GM23338 (cell line): ENCODE data around the gene PCYT1A. TPM values are rescaled to one million over a fixed set of nuclear protein-coding genes. Genes with fewer than 3 reads are reported as not detected.

Experiments
- ATAC-seq: fragments of 200-7000 bp; cut with Tn5 transposase; 3 replicates; pipeline ENCODE4 v1.9.1; 2020
- DNase-seq: peaks from one replicate; pipeline ENCODE4 v3.0.0-alpha.2; 2015; ENCODE audit warnings: low spot score
- H2AFZ ChIP-seq: fragments of 200-600 bp; sonication (generic); 2 replicates; pipeline ENCODE4 v1.8.0; 2016; ENCODE audit warnings: antibody characterized with exemption, mild to moderate bottlenecking, moderate library complexity
- H3F3A ChIP-seq: fragments of 200-600 bp; sonication (generic); replicated peaks from 2 replicates; pipeline ENCODE4 v1.8.0; 2017; ENCODE audit warnings: antibody characterized with exemption, mixed run types, low read depth
- H3K27ac ChIP-seq: fragments of 200-600 bp; sonication (generic); 2 replicates; pipeline ENCODE4 v1.6.1; 2016; ENCODE audit warnings: low read depth
- H3K27me3 ChIP-seq: fragments of 200-600 bp; sonication (generic); 2 replicates; pipeline ENCODE4 v1.8.0; 2016; ENCODE audit warnings: mild to moderate bottlenecking, mixed run types, moderate library complexity; ENCODE audit not compliant: insufficient read depth
- H3K36me3 ChIP-seq: fragments of 200-600 bp; sonication (generic); 2 replicates; pipeline ENCODE4 v1.8.0; 2016; ENCODE audit warnings: mild to moderate bottlenecking; ENCODE audit not compliant: insufficient read depth
- H3K4me1 ChIP-seq: fragments of 200-600 bp; sonication (generic); 2 replicates; pipeline ENCODE4 v1.8.0; 2016; ENCODE audit warnings: mild to moderate bottlenecking, moderate library complexity; ENCODE audit not compliant: insufficient read depth
- H3K4me2 ChIP-seq: fragments of 200-600 bp; sonication (generic); 2 replicates; pipeline ENCODE4 v1.7.1; 2017; ENCODE audit warnings: mixed run types
- H3K4me3 ChIP-seq: fragments of 200-600 bp; sonication (generic); 2 replicates; pipeline ENCODE4 v1.6.1; 2016; ENCODE audit warnings: mixed run types
- H3K79me2 ChIP-seq: fragments of 200-600 bp; sonication (generic); replicated peaks from 2 replicates; pipeline ENCODE4 v1.8.0; 2017; ENCODE audit warnings: mild to moderate bottlenecking; ENCODE audit not compliant: insufficient read depth
- H3K9me2 ChIP-seq: fragments of 200-600 bp; sonication (generic); 2 replicates; pipeline ENCODE4 v1.8.0; 2017; ENCODE audit not compliant: insufficient read depth
- H4K20me1 ChIP-seq: fragments of 200-600 bp; sonication (generic); replicated peaks from 2 replicates; pipeline ENCODE4 v1.8.0; 2017; ENCODE audit warnings: mild to moderate bottlenecking; ENCODE audit not compliant: insufficient read depth
- H3K27ac Mint-ChIP-seq: 2 replicates; pipeline ENCODE4 v1.8.0; 2020; ENCODE audit warnings: inconsistent platforms, mild to moderate bottlenecking, moderate library complexity, mixed read lengths
- H3K27me3 Mint-ChIP-seq: 3 replicates; pipeline ENCODE4 v1.8.0; 2022; ENCODE audit warnings: low read depth, mild to moderate bottlenecking, moderate library complexity, mixed read lengths, inconsistent platforms; ENCODE audit not compliant: insufficient read depth, poor library complexity
- H3K36me3 Mint-ChIP-seq: 3 replicates; pipeline ENCODE4 v1.8.0; 2021; ENCODE audit warnings: low read depth, mild to moderate bottlenecking, inconsistent platforms, moderate library complexity, mixed read lengths
- H3K4me1 Mint-ChIP-seq: 3 replicates; pipeline ENCODE4 v1.8.0; 2020; ENCODE audit warnings: mild to moderate bottlenecking, inconsistent platforms, mixed read lengths
- H3K4me3 Mint-ChIP-seq: 3 replicates; pipeline ENCODE4 v1.8.0; 2021; ENCODE audit warnings: moderate library complexity, mild to moderate bottlenecking, inconsistent platforms, mixed read lengths
- H3K9me3 Mint-ChIP-seq: 3 replicates; pipeline ENCODE4 v1.8.0; 2020; ENCODE audit warnings: moderate library complexity, mild to moderate bottlenecking, inconsistent platforms, mixed read lengths
- CREB1 ChIP-seq: fragments of 250-450 bp; sonication (Bioruptor Pico); IDR thresholded peaks from 2 replicates; pipeline ENCODE4 v1.5.0; 2020; ENCODE audit warnings: low read depth, mild to moderate bottlenecking, moderate library complexity
- EZH2 ChIP-seq: fragments of 200-600 bp; sonication (generic); IDR thresholded peaks from one replicate; pipeline ENCODE4 v1.8.0; 2017; ENCODE audit warnings: antibody characterized with exemption, mild to moderate bottlenecking, low read depth; ENCODE audit not compliant: unreplicated experiment
- EZH2phosphoT487 ChIP-seq: fragments of 200-600 bp; sonication (generic); IDR thresholded peaks from one replicate; pipeline ENCODE4 v1.8.1; 2018; ENCODE audit warnings: antibody characterized with exemption; ENCODE audit not compliant: unreplicated experiment
- JUNB ChIP-seq: IDR thresholded peaks from one replicate; pipeline ENCODE4 v1.6.1; 2016; ENCODE audit warnings: antibody characterized with exemption; ENCODE audit not compliant: unreplicated experiment
- NANOG ChIP-seq: IDR thresholded peaks from 2 replicates; pipeline ENCODE4 v1.6.1; 2016; ENCODE audit warnings: antibody characterized with exemption, borderline replicate concordance
- POLR2AphosphoS5 ChIP-seq: IDR thresholded peaks from 2 replicates; pipeline ENCODE4 v1.6.1; 2016; ENCODE audit warnings: antibody characterized with exemption, low read depth
- STAT1 ChIP-seq: IDR thresholded peaks from one replicate; pipeline ENCODE4 v1.6.1; 2016; ENCODE audit warnings: antibody characterized with exemption; ENCODE audit not compliant: unreplicated experiment
- ZNF114 ChIP-seq: fragments of 250-450 bp; sonication (Bioruptor Pico); IDR thresholded peaks from 2 replicates; pipeline ENCODE4 v1.5.0; 2020; ENCODE audit warnings: mild to moderate bottlenecking, moderate library complexity
- ZNF331 ChIP-seq: fragments of 250-450 bp; sonication (Bioruptor Pico); IDR thresholded peaks from 2 replicates; pipeline ENCODE4 v1.5.0; 2020; ENCODE audit warnings: low read depth, mild to moderate bottlenecking, moderate library complexity
- polyA plus RNA-seq: library from polyadenylated mRNA; unstranded; fragments of >200 nt; fragmentation: Nextera tagmentation; extraction: Ambion mirVana; gene quantifications from 2 replicates; pipeline ENCODE4 v1.2.1, GENCODE V29; 2016
- total RNA-seq: library from RNA; depleted of rRNA; stranded (reverse); fragments of >200 nt; shearing (Covaris generic); gene quantifications from 2 replicates; pipeline ENCODE4 v1.2.3, GENCODE V29; 2014
- TF ChIP-seq, protein P1 (sequence below): IDR thresholded peaks from 2 replicates; pipeline ENCODE4 v1.6.1; 2016; ENCODE audit warnings: antibody characterized with exemption
- TF ChIP-seq, protein P2 (sequence below), 2 experiments: fragments of 200-600 bp in 1 of 2; sonication (generic) in 1 of 2; conservative IDR thresholded peaks; 2 replicates each; pipeline versions ENCODE4 v1.5.1 to v1.6.1; 2016 to 2017; ENCODE audit warnings: antibody characterized with exemption in 2 of 2, low read depth in 2 of 2, mild to moderate bottlenecking in 2 of 2, moderate library complexity in 1 of 2
- TF ChIP-seq, protein P3 (sequence below): IDR thresholded peaks from one replicate; pipeline ENCODE4 v1.6.1; 2018; ENCODE audit warnings: antibody characterized with exemption; ENCODE audit not compliant: unreplicated experiment
- TF ChIP-seq, protein P4 (sequence below): fragments of 250-450 bp; sonication (Bioruptor Pico); IDR thresholded peaks from 2 replicates; pipeline ENCODE4 v1.5.0; 2020; ENCODE audit warnings: mild to moderate bottlenecking, moderate library complexity

The PCYT1A gene
- total and polyA plus RNA-seq, 2 experiments from 2014 or later: 11.6 to 35.8 TPM

DNA sequence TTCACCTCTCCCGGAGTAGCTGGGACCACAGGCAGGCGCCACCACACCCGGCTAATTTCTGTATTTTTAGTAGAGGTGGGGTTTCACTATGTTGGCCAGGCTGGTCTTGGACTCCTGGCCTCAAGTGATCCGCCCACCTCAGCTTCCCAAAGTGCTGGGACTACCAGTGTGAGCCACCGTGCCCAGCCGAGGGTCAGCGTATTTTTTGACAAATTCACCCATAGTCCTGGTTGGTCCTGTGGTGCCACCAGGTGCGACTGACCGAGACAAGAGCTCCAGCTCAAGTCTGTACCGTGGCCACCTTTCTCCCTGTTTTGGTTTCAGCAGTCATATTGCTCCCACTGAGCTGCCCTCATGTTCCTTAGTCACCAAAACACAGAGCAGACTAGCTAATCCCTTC, 62.4 kb downstream of the PCYT1A start:
- Histone ChIP-seq H3F3A (peaks cover 6% of the 10 kb centered on the region; the same call in 1 of the 2 replicates), H2AFZ (no peak overlapping the region), H3K27ac (no peak overlapping the region), H3K4me1 (no peaks in the 10 kb centered on the region), H3K79me2 (no peaks in the 10 kb centered on the region), H3K27me3 (no peaks in the 10 kb centered on the region), H3K4me2 (no peak overlapping the region), H3K36me3 (no peaks in the 10 kb centered on the region; the same call in 1 of the 2 replicates), H3K4me3 (no peak overlapping the region), H3K9me2 (no peaks in the 10 kb centered on the region), H4K20me1 (no peaks in the 10 kb centered on the region)
- H3K36me3 Mint-ChIP-seq: peaks cover 11% of the 10 kb centered on the region; the same call in 1 of the 3 replicates
- no peak overlapping the region for H3K4me3 Mint-ChIP-seq
- H3K9me3 Mint-ChIP-seq: peaks cover 4% of the 10 kb centered on the region; the same call in 2 of the 3 replicates
- H3K27me3 Mint-ChIP-seq: peaks cover 6% of the 10 kb centered on the region
- no peak for ATAC-seq
- no peak overlapping the region for H3K27ac Mint-ChIP-seq
- no peak for DNase-seq
- TF ChIP-seq NANOG (no peak), ZNF114 (CRISPR knock-in tag) (no peak), STAT1 (no peak), EZH2 (no peak), CREB1 (CRISPR knock-in tag) (no peak), EZH2phosphoT487 (no peak), POLR2AphosphoS5 (no peak), ZNF331 (CRISPR knock-in tag) (no peak), JUNB (no peak)
- TF ChIP-seq, protein P1, sequence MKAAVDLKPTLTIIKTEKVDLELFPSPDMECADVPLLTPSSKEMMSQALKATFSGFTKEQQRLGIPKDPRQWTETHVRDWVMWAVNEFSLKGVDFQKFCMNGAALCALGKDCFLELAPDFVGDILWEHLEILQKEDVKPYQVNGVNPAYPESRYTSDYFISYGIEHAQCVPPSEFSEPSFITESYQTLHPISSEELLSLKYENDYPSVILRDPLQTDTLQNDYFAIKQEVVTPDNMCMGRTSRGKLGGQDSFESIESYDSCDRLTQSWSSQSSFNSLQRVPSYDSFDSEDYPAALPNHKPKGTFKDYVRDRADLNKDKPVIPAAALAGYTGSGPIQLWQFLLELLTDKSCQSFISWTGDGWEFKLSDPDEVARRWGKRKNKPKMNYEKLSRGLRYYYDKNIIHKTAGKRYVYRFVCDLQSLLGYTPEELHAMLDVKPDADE: no peak
- TF ChIP-seq, protein P2, sequence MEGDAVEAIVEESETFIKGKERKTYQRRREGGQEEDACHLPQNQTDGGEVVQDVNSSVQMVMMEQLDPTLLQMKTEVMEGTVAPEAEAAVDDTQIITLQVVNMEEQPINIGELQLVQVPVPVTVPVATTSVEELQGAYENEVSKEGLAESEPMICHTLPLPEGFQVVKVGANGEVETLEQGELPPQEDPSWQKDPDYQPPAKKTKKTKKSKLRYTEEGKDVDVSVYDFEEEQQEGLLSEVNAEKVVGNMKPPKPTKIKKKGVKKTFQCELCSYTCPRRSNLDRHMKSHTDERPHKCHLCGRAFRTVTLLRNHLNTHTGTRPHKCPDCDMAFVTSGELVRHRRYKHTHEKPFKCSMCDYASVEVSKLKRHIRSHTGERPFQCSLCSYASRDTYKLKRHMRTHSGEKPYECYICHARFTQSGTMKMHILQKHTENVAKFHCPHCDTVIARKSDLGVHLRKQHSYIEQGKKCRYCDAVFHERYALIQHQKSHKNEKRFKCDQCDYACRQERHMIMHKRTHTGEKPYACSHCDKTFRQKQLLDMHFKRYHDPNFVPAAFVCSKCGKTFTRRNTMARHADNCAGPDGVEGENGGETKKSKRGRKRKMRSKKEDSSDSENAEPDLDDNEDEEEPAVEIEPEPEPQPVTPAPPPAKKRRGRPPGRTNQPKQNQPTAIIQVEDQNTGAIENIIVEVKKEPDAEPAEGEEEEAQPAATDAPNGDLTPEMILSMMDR (conservative IDR thresholded peaks at IDR 0.05; ENCODE audit: low read depth in 2 of 2): no peak
- TF ChIP-seq, protein P3, sequence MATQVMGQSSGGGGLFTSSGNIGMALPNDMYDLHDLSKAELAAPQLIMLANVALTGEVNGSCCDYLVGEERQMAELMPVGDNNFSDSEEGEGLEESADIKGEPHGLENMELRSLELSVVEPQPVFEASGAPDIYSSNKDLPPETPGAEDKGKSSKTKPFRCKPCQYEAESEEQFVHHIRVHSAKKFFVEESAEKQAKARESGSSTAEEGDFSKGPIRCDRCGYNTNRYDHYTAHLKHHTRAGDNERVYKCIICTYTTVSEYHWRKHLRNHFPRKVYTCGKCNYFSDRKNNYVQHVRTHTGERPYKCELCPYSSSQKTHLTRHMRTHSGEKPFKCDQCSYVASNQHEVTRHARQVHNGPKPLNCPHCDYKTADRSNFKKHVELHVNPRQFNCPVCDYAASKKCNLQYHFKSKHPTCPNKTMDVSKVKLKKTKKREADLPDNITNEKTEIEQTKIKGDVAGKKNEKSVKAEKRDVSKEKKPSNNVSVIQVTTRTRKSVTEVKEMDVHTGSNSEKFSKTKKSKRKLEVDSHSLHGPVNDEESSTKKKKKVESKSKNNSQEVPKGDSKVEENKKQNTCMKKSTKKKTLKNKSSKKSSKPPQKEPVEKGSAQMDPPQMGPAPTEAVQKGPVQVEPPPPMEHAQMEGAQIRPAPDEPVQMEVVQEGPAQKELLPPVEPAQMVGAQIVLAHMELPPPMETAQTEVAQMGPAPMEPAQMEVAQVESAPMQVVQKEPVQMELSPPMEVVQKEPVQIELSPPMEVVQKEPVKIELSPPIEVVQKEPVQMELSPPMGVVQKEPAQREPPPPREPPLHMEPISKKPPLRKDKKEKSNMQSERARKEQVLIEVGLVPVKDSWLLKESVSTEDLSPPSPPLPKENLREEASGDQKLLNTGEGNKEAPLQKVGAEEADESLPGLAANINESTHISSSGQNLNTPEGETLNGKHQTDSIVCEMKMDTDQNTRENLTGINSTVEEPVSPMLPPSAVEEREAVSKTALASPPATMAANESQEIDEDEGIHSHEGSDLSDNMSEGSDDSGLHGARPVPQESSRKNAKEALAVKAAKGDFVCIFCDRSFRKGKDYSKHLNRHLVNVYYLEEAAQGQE: no peak
- TF ChIP-seq, protein P4, sequence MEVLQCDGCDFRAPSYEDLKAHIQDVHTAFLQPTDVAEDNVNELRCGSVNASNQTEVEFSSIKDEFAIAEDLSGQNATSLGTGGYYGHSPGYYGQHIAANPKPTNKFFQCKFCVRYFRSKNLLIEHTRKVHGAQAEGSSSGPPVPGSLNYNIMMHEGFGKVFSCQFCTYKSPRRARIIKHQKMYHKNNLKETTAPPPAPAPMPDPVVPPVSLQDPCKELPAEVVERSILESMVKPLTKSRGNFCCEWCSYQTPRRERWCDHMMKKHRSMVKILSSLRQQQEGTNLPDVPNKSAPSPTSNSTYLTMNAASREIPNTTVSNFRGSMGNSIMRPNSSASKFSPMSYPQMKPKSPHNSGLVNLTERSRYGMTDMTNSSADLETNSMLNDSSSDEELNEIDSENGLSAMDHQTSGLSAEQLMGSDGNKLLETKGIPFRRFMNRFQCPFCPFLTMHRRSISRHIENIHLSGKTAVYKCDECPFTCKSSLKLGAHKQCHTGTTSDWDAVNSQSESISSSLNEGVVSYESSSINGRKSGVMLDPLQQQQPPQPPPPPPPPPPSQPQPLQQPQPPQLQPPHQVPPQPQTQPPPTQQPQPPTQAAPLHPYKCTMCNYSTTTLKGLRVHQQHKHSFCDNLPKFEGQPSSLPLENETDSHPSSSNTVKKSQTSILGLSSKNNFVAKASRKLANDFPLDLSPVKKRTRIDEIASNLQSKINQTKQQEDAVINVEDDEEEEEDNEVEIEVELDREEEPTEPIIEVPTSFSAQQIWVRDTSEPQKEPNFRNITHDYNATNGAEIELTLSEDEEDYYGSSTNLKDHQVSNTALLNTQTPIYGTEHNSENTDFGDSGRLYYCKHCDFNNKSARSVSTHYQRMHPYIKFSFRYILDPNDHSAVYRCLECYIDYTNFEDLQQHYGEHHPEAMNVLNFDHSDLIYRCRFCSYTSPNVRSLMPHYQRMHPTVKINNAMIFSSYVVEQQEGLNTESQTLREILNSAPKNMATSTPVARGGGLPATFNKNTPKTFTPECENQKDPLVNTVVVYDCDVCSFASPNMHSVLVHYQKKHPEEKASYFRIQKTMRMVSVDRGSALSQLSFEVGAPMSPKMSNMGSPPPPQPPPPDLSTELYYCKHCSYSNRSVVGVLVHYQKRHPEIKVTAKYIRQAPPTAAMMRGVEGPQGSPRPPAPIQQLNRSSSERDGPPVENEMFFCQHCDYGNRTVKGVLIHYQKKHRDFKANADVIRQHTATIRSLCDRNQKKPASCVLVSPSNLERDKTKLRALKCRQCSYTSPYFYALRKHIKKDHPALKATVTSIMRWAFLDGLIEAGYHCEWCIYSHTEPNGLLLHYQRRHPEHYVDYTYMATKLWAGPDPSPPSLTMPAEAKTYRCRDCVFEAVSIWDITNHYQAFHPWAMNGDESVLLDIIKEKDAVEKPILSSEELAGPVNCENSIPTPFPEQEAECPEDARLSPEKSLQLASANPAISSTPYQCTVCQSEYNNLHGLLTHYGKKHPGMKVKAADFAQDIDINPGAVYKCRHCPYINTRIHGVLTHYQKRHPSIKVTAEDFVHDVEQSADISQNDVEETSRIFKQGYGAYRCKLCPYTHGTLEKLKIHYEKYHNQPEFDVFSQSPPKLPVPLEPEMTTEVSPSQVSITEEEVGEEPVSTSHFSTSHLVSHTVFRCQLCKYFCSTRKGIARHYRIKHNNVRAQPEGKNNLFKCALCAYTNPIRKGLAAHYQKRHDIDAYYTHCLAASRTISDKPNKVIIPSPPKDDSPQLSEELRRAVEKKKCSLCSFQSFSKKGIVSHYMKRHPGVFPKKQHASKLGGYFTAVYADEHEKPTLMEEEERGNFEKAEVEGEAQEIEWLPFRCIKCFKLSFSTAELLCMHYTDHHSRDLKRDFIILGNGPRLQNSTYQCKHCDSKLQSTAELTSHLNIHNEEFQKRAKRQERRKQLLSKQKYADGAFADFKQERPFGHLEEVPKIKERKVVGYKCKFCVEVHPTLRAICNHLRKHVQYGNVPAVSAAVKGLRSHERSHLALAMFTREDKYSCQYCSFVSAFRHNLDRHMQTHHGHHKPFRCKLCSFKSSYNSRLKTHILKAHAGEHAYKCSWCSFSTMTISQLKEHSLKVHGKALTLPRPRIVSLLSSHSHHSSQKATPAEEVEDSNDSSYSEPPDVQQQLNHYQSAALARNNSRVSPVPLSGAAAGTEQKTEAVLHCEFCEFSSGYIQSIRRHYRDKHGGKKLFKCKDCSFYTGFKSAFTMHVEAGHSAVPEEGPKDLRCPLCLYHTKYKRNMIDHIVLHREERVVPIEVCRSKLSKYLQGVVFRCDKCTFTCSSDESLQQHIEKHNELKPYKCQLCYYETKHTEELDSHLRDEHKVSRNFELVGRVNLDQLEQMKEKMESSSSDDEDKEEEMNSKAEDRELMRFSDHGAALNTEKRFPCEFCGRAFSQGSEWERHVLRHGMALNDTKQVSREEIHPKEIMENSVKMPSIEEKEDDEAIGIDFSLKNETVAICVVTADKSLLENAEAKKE (CRISPR knock-in tag): no peak
- peaks cover 10% of the 10 kb centered on the region; the same call in 2 of the 3 replicates for H3K4me1 Mint-ChIP-seq
